HCT116 (cell line): ENCODE measurements around the gene TMEM80. TPM values are rescaled to one million over a fixed set of nuclear protein-coding genes. Genes with fewer than 3 reads are reported as not detected.

Experiments
- ATAC-seq: fragments of 200-7000 bp; cut with Tn5 transposase; 2 replicates; pipeline ENCODE4 v1.9.1; 2020; ENCODE audit warnings: mild to moderate bottlenecking, moderate library complexity
- BruUV-seq: library from RNA; stranded (reverse); fragments of 400-500 nt; replicated peaks from 2 replicates; lab custom pipeline; 2021; lab: Mats Ljungman, UMichigan
- CTCF ChIA-PET: fragments of 300-600 bp; sonication (Branson Sonifier 250); formaldehyde crosslinking; loops from one replicate; lab custom pipeline; 2021; ENCODE audit warnings: antibody characterized with exemption; lab: Charles Lee
- POLR2A ChIA-PET: fragments of 300-600, 350-600 bp; sonication (Branson Sonifier 250); formaldehyde crosslinking; loops from one replicate; lab custom pipeline; 2021; ENCODE audit warnings: antibody characterized with exemption; lab: Charles Lee
- RAD21 ChIA-PET, 2 experiments: fragments of 300-600 bp; sonication (Branson Sonifier 250); formaldehyde crosslinking; loops; one replicate each; lab custom pipeline; 2023; ENCODE audit warnings: low total read pairs in 2 of 2; ENCODE audit not compliant: uncharacterized antibody in 2 of 2, unreplicated experiment in 2 of 2, low non-redundant PET in 1 of 2; lab: Charles Lee
- DNase-seq: peaks from one replicate; pipeline ENCODE4 v3.0.0-alpha.2; 2010; ENCODE audit warnings: low read depth, low spot score
- H2AFZ ChIP-seq: fragments of 200-600 bp; shearing (Covaris generic), sonication (generic); 2 replicates; pipeline ENCODE4 v1.6.1; 2017; ENCODE audit warnings: low read depth, mixed run types, mixed read lengths, antibody characterized with exemption, low read length; ENCODE audit not compliant: poor library complexity, severe bottlenecking
- H3K27ac ChIP-seq: 2 replicates; pipeline ENCODE4 v1.5.1; 2012; ENCODE audit warnings: low read depth, low read length
- H3K27me3 ChIP-seq: fragments of 200-600 bp; sonication (generic); 2 replicates; pipeline ENCODE4 v1.6.1; 2016; ENCODE audit warnings: mixed run types, low read length, mixed read lengths; ENCODE audit not compliant: insufficient read depth
- H3K36me3 ChIP-seq, 2 experiments: fragments of 200-500 bp in 1 of 2; fragments of 200-600 bp in 1 of 2; sonication (Bioruptor generic) in 1 of 2; sonication (generic) in 1 of 2; 2 replicates each; pipeline versions ENCODE4 v1.5.1 to v1.6.1; 2014 to 2016; ENCODE audit warnings: low read length in 2 of 2, inconsistent platforms in 1 of 2, mixed read lengths in 1 of 2, mixed run types in 1 of 2; ENCODE audit not compliant: insufficient read depth in 2 of 2, control insufficient read depth in 1 of 2
- H3K4me1 ChIP-seq, 2 experiments: fragments of 200-600 bp in 1 of 2; sonication (generic) in 1 of 2; 2 replicates each; pipeline versions ENCODE4 v1.5.1 to v1.6.1; 2012 to 2017; ENCODE audit warnings: low read length in 2 of 2, inconsistent platforms in 1 of 2, mild to moderate bottlenecking in 1 of 2, mixed read lengths in 1 of 2, mixed run types in 1 of 2, moderate library complexity in 1 of 2; ENCODE audit not compliant: insufficient read depth in 2 of 2, control insufficient read depth in 1 of 2
- H3K4me2 ChIP-seq: fragments of 200-600 bp; sonication (generic); 2 replicates; pipeline ENCODE4 v1.6.1; 2017; ENCODE audit warnings: mixed run types, low read length, mixed read lengths
- H3K4me3 ChIP-seq, 2 experiments: fragments of 200-600 bp in 1 of 2; sonication (generic) in 1 of 2; replicated peaks in 1 of 2; 2 replicates each; pipeline ENCODE4 v1.5.1; 2011 to 2016; ENCODE audit warnings: low read length in 2 of 2, control low read depth in 1 of 2, low read depth in 1 of 2, mild to moderate bottlenecking in 1 of 2, mixed read lengths in 1 of 2, mixed run types in 1 of 2
- H3K79me2 ChIP-seq: fragments of 200-600 bp; sonication (generic); 2 replicates; pipeline ENCODE4 v1.6.1; 2017; ENCODE audit warnings: mild to moderate bottlenecking, mixed run types, low read length, moderate library complexity, mixed read lengths; ENCODE audit not compliant: insufficient read depth
- H3K9ac ChIP-seq: fragments of 200-600 bp; sonication (generic); 2 replicates; pipeline ENCODE4 v1.6.1; 2016; ENCODE audit warnings: low read length, mixed read lengths
- H3K9me2 ChIP-seq: fragments of 200-600 bp; sonication (generic), shearing (Covaris generic); 2 replicates; pipeline ENCODE4 v1.6.1; 2017; ENCODE audit warnings: mixed run types, mild to moderate bottlenecking, moderate library complexity; ENCODE audit not compliant: insufficient read depth
- H3K9me3 ChIP-seq, 2 experiments: fragments of 200-500 bp in 1 of 2; fragments of 200-600 bp in 1 of 2; sonication (Bioruptor generic) in 1 of 2; sonication (generic) in 1 of 2; 2 replicates each; pipeline ENCODE4 v1.6.1; 2014 to 2017; ENCODE audit warnings: low read length in 2 of 2, mixed read lengths in 2 of 2, inconsistent platforms in 1 of 2, low read depth in 1 of 2, mild to moderate bottlenecking in 1 of 2, mixed run types in 1 of 2, moderate library complexity in 1 of 2; ENCODE audit not compliant: control insufficient read depth in 1 of 2, insufficient read depth in 1 of 2
- H4K20me1 ChIP-seq: fragments of 200-600 bp; sonication (generic), shearing (Covaris generic); 2 replicates; pipeline ENCODE4 v1.6.1; 2017; ENCODE audit warnings: mixed run types, mild to moderate bottlenecking, moderate library complexity; ENCODE audit not compliant: insufficient read depth
- CEBPB ChIP-seq: IDR thresholded peaks from 2 replicates; pipeline ENCODE4 v1.6.1; 2012; ENCODE audit warnings: low read depth
- CTCF ChIP-seq, 3 experiments: fragments of 200-600 bp in 1 of 3; sonication (generic) in 1 of 3; IDR thresholded peaks in 2 of 3; conservative IDR thresholded peaks in 1 of 3; 2 replicates each; pipeline ENCODE4 v1.5.1; 2012 to 2017; ENCODE audit warnings: low read depth in 2 of 3, low read length in 2 of 3, antibody characterized with exemption in 1 of 3, borderline replicate concordance in 1 of 3, control low read depth in 1 of 3, mild to moderate bottlenecking in 1 of 3, mixed read lengths in 1 of 3, mixed run types in 1 of 3, moderate library complexity in 1 of 3; ENCODE audit not compliant: insufficient read depth in 1 of 3
- EGR1 ChIP-seq: IDR thresholded peaks from 2 replicates; pipeline ENCODE4 v1.6.1; 2012; ENCODE audit warnings: low read depth
- ELF1 ChIP-seq: IDR thresholded peaks from 2 replicates; pipeline ENCODE4 v1.6.1; 2012; ENCODE audit warnings: low read depth, borderline replicate concordance
- EZH2 ChIP-seq: fragments of 200-600 bp; sonication (generic); IDR thresholded peaks from 2 replicates; pipeline ENCODE4 v1.6.1; 2017; ENCODE audit warnings: antibody characterized with exemption, mixed run types
- EZH2phosphoT487 ChIP-seq: fragments of 200-600 bp; IDR thresholded peaks from 2 replicates; pipeline ENCODE4 v1.6.1; 2018; ENCODE audit warnings: antibody characterized with exemption, borderline replicate concordance
- FOSL1 ChIP-seq: IDR thresholded peaks from 2 replicates; pipeline ENCODE4 v1.6.1; 2012; ENCODE audit warnings: low read depth
- MAX ChIP-seq: IDR thresholded peaks from 2 replicates; pipeline ENCODE4 v1.6.1; 2012
- POLR2A ChIP-seq: IDR thresholded peaks from 2 replicates; pipeline ENCODE4 v1.7.0; 2011; ENCODE audit warnings: borderline replicate concordance; ENCODE audit not compliant: insufficient read depth, insufficient read length; ENCODE audit errors: extremely low read depth
- POLR2AphosphoS5 ChIP-seq: IDR thresholded peaks from 2 replicates; pipeline ENCODE4 v1.6.1; 2011; ENCODE audit warnings: mild to moderate bottlenecking, low read depth, low read length, moderate library complexity
- RAD21 ChIP-seq: IDR thresholded peaks from 2 replicates; pipeline ENCODE4 v1.6.1; 2012; ENCODE audit warnings: low read depth, mild to moderate bottlenecking
- REST ChIP-seq: IDR thresholded peaks from 2 replicates; pipeline ENCODE4 v1.6.1; 2012; ENCODE audit warnings: low read depth
- SIN3A ChIP-seq: IDR thresholded peaks from 2 replicates; pipeline ENCODE4 v1.6.1; 2012; ENCODE audit warnings: low read depth
- TCF7L2 ChIP-seq: IDR thresholded peaks from 2 replicates; pipeline ENCODE4 v1.7.0; 2011; ENCODE audit warnings: borderline replicate concordance, inconsistent platforms; ENCODE audit not compliant: insufficient read depth, insufficient read length; ENCODE audit errors: extremely low read depth
- YY1 ChIP-seq: IDR thresholded peaks from 2 replicates; pipeline ENCODE4 v1.6.1; 2011; ENCODE audit warnings: low read length, low read depth, moderate library complexity, mild to moderate bottlenecking; ENCODE audit not compliant: insufficient replicate concordance; ENCODE audit errors: extremely low read depth
- ZBTB33 ChIP-seq: IDR thresholded peaks from 2 replicates; pipeline ENCODE4 v1.6.1; 2011; ENCODE audit warnings: mild to moderate bottlenecking, low read length, moderate library complexity; ENCODE audit not compliant: insufficient replicate concordance; ENCODE audit errors: extremely low read depth
- ZFX ChIP-seq: fragments of 450-650 bp; IDR thresholded peaks from 2 replicates; pipeline ENCODE4 v1.6.1; 2017
- ZNF274 ChIP-seq: fragments of 200-500 bp; sonication (Bioruptor generic); IDR thresholded peaks from 2 replicates; pipeline ENCODE4 v1.6.1; 2014; ENCODE audit warnings: mild to moderate bottlenecking, low read depth, low read length, inconsistent platforms
- intact Hi-C: fragments of 100-400 bp; cut with micrococcal nuclease; formaldehyde crosslinking; loops from 2 replicates; pipeline ENCODE4 v1.10.0; 2022
- total RNA-seq: library from RNA; stranded (reverse); gene quantifications from one replicate; pipeline ENCODE4 v1.2.1, GENCODE V29; 2021; ENCODE audit not compliant: unreplicated experiment

The TMEM80 gene
- total RNA-seq, 1 experiment from 2014 or later: 18.4 TPM

- H3K4me3 ChIP-seq: no peak overlapping the region
- TF ChIP-seq SIN3A (no peak), MAX (no peak), RAD21 (no peak), ZNF274 (no peak), REST (no peak), POLR2AphosphoS5 (no peak), ZFX (no peak), EZH2phosphoT487 (no peak), YY1 (no peak), TCF7L2 (no peak), CEBPB (no peak), EZH2 (no peak), ZBTB33 (no peak), EGR1 (no peak), POLR2A (no peak), FOSL1 (no peak), ELF1 (no peak), CTCF (IDR thresholded peaks at IDR 0.05 in 2 of 3, conservative IDR thresholded peaks at IDR 0.05 in 1 of 3; ENCODE audit: borderline replicate concordance in 1 of 3, insufficient read depth in 1 of 3, low read depth in 2 of 3, low read length in 2 of 3) (no peak)
- TF ChIP-seq, all 23 proteins: peak for 0
- DNase-seq (no peak), ATAC-seq (no peak)
- ChIA-PET POLR2A (no interaction called here), CTCF (interaction anchor here (1.2 kb wide), 1 partner anchor 96 kb away, joined by 4 read pairs; no protein-coding TSS in a partner anchor), RAD21 (no interaction called here)
- Histone ChIP-seq H3K27ac (no peak overlapping the region), H3K4me1 (no peaks in the 10 kb centered on the region), H3K79me2 (no peaks in the 10 kb centered on the region), H3K36me3 (no peaks in the 10 kb centered on the region; a peak in 1 of 4 replicates), H2AFZ (no peak overlapping the region), H4K20me1 (no peaks in the 10 kb centered on the region), H3K4me2 (no peak overlapping the region), H3K9ac (no peak overlapping the region), H3K27me3 (no peaks in the 10 kb centered on the region), H3K9me3 (no peaks in the 10 kb centered on the region), H3K9me2 (no peaks in the 10 kb centered on the region)
- BruUV-seq: no TSS peak
- intact Hi-C loops: no loop called here
Observed at GRCh38 chr11:650482-650881, 45.1 kb upstream of the TMEM80 start.
